ENCODE measurements around the gene CMTM8.

The CMTM8 gene

DNA sequence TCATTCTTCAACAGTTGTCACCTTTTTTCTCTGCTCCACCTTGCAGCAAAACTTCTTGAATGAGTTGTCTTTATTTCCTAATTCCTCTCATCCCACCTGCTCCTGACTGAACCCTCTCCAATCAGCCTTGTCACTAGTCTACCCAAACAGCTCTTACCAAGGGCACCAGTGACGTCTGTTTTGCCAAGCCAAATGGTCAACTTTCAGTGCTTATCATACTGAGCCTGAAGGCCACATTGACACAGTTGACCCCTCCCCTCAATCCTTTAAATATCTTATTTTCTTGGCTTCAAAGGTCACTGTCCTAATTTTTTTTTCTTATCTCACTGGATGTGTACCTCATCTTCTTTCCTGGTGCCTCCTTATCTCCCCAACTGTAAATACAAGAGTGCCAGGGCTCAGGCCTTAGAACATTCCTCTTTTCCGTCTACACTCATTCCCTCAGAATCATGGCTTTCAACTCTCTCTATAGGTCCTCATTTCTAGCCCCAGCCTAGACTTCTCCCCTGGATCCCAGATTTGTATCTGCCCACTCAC, 43.2 kb downstream of the CMTM8 start:
- no peak for DNase-seq

DNA sequence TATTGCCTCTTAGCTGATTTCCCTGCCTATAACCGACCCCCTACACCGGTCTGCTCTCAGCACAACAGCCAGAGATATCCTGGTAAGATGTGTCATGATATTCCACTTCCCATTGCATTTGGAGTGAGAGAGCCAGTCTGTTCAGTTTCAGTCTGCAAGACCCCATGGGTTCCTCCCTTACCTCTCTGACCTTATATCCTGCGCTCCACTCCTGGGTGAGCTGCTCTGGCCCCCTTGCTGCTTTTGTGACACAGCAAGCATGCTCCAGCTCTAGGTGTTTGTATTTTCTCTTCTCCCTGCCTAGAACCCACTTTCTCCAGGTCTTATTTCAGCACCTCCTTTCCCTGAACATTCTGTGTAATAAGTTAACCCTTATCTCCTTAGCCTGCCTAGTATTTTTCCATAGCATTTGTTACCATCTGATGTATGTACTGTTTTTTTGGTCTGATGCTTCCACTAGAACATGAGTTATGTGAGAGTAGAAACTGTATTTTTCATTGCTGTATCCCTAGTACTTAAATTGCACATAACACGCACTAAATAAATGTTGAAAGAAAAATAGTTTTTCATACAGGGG, 44.2 kb downstream of the CMTM8 start:
- DNase-seq, result no peak

DNA sequence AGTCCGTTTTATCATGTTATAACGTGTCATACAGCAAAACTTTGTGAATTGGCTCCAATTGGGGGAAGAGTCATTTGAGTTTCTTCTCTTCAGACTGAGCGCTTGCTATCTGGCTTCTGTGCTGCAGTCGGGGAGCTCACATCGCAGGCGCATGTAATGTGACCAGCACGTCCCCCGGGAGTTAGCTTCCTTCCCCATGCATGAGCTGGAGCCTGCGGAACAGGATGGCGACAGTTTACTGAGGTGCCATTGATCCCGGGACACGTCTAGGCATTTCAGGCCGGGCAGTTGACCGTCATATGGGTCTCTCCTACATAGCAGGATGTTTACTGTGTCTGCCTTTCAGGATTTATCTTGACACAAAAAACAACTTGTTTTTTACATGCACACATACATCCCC, 44.8 kb downstream of the CMTM8 start:
- no peak for DNase-seq

DNA sequence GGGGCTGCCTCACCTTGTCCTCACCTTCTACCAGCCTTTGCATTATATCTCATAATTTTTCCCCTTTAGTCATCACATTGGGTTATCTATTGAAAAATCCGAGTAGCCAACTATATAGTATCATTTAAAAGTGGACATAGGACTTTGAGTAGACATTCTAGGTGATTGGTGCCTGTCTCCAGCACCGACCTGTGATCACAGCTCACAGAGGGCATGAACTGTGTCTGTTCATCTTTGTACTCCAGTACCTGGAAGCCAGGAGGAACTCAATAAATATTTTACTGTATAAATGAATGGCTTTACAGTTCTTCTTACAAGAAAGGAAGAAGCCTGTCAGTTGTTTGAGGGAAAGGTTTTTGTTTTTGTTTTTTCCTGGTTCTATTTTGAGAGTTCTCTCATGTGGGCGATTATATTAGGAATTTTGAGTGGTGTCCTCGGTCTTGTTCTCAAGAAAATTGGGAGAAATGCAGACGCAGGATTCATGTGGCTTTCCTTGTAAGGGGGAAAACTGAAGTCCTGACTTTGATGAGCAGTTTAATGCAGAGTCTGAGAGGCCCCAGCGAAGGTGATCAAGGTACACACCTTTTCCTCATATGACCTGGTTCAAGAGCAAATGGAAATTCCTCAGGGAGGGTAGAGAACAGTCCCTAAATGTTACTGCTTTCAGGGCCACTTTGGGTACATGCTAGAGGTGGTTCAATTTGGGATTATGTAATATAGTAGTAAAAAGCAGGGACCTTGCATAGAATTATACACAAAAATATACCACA, 46.1 kb downstream of the CMTM8 start:
- DNase-seq, result no peak

DNA sequence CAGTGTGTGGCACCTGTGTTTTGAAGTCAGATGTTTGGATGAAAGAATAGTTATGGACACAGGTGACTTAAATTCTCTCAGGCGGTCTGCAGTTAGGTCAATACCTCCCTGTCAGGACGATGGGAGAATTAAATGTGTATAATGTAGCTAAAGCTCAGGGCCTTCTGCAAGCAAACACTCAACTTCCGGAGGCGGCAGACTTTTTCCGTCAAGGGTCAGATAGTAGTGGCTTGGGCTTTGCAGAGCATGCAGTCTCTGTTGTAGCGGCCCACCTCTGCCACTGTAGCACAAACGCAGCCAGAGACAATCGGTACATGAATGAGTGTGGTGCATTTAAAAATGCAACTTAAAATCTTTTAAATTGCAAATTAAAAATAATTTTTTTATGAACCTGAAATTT, 47.4 kb downstream of the CMTM8 start:
- peak; percentile 42 for DNase-seq

DNA sequence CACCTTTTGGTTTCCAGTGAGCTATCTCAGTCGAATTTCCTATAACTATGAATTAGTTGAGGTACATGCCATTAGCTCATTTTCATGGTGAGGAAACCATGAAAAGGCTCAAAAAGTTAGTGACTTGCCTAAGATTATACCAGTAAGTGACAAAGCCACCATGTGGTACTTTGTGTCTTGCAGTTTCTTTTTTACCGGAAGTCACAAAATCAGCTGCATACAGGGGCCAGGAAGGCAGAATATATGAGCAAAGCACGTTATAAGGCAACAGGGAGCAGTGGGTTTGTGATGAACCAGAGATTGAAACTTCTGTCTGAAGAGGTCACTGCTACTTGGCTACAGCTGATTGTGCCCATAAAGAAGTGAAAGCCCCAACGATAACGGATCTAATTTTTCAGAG, 50.3 kb downstream of the CMTM8 start:
- DNase-seq, result peak; percentile 44

DNA sequence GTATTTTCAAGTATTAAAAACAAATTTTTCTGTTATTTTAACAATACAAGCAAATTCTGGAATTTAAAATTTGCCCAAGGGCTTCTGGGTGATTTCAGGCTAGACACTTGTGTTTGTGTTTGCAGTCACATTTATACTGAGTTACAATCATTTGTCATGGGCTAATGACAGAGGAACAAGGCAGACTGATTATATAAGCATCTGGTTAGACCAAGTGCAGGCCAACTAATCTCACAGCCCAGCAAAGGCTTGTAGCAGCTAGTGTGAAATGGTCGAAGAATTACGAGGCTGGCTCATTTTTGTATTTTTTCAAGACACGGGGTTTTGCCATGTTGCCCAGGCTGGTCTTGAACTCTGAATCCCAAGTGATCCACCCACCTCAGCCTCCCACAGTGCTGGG, 52.1 kb downstream of the CMTM8 start:
- DNase-seq, result no peak

DNA sequence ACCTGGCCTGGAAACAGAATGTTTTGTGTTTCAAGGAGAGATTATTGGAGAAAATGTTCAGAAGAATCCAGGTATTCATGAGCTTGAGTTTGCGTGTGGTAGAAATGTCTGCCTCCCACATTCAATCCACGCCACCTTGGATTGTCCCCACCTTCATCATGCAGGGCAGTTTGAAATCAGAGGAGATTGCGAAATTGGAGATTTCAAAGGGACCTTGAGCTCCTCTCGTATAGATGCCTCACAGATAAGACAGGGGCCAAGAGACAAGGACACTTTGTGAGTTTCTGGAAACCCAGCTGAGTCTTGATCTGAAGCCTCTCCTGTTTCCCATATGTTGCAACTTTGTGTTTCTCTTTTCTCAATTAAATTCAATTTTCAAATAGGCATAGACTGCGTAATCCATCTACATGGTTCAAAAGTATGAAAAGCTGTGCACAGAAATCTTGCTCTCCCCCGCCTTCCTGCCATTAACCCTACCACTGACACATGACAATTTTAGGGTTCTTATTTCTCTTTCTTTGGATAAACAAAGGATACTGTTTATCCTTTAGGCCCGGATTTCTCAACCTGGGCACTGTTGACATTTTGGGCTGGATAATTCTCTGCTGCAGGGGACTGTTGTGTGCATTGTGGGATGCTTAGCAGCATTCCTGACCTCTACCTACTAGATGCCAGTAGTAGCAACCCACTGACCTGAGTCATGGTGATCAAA, 53.8 kb downstream of the CMTM8 start:
- DNase-seq, result no peak

DNA sequence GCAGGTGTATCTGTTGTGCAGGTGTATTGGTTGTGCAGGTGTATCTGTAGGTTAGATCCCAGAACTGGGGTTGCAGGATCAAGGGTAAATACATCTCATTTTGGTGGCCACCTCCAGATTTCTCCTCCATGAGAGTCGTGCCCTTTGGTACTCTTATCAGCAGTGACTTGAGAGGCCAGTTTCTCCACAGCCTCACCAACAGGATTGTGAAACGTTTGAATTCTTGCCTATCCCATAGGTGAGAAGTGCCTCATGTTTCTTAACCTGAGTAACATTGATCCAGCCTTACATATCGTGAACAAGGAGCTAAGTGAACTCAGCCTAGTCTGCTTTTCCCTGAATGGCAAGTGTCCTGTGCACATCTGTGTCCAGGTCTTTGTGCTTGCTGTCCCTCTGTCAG, 55.4 kb downstream of the CMTM8 start:
- DNase-seq, result no peak

DNA sequence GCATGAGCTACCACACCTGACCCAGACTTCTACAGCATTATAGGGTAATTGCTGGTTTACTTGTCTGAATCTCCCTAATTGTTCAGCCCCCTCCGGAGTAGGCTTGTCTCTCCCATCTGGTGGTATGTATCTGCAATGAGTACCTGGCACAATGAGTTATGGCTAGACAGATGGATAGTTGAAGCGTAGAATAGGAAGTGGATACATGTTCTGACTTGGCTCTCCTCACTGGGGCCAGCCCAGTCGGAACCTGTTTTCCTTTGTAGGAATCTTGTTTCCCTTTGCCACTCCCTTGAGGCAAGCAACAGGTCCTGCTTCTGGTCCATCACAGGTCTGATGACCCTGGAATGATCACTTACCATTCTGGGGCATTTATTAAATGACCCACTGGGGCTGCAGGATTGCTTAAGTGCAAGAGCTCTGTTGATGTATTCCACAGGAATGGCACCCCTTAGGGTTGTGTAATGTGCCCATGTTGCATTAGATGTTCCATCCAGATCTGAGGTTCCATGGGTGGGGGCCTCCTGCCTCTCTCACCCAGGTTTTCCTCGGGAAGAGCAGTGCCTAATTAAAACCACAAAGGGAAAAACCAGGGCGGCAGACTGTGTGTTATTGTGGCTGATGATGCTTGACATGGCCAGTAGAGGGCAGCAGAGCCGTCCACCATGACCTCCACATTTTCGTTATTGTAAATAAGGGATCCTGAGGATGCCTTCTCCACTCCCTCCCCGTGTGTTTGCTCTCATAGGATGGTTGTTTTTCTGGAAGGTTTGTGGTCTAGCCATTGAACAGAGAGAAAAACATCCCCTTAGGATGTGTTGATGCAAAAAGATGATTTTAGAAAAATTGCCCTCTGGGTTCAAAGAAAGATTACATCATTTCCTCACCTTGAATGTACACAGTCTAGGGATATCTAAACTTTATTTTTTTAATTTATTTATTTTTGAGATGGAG, 58.0 kb downstream of the CMTM8 start:
- DNase-seq, result peak; percentile 83

DNA sequence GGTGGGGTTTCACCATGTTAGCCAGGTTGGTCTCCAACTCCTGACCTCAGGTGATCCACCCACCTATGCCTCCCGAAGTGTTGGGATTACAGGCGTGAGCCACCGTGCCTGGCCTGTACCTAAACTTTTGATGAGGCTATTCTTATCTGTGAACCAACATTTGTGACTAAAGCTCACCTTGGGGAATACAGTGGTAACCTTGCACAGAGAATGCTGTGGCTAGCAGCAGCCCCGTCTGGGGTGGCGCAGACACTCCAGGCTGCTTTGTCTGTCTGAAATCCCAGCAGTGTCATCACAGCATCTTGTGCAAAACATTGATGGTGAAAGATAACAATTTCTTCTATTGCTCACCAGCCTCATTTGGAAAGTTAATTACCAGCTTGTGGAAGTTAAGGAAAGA, 58.9 kb downstream of the CMTM8 start:
- peak; percentile 82 for DNase-seq

DNA sequence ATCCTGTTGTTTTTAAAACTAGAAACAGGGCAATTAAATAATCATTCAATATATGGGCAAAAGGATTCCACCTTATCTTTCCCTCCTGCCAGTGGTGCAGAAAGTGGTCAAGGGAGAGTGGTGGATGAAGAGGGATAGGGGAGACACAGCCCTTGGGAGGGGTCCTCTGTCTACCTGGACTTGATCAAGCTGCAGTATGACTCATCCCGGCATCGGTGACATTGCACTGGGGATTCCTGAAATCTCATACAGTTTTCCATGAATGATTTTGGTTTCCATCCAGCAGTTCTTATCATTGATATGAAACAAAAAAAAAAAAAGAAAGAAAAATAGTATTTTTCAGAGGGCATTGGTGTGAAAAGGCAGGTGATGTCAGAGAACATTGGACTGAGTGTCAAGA, 62.9 kb downstream of the CMTM8 start:
- DNase-seq, result no peak

DNA sequence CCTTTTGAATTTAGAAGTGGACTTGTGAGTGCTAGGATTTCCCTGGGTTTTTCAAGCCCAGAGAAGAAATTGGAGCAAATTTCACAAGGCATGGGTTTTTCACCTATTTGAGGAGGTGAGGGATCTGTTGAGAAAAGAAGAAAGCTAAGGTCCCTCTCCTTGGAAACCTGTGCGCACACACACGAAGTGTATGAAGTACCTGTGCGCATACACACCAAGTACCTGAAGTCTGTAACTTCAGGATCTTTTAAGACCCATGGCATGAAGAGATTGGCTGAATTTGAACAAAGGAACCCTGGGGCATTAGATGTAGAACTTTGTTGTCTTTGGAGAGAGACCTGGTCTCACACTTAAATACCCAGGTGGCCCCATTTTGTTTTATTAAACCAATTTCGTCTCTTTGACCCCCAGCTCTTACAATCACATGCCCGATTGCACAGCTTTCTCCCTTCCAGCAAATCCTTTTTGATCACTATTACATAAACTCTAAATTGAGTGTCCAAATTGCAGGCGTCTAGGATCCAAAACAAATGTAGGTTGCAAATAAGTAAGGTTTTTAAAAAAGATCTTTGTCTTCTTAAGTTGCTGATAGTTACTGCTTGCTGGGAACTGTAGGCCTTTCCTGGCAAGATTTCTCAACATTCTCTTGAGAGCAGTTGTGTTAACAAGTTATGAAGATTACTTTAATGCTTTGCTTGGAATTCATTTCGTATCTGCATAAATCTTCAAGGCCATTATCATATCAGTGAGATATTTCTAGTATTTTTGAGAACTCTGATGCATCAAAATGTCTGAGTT, 64.3 kb downstream of the CMTM8 start:
- DNase-seq, result no peak

DNA sequence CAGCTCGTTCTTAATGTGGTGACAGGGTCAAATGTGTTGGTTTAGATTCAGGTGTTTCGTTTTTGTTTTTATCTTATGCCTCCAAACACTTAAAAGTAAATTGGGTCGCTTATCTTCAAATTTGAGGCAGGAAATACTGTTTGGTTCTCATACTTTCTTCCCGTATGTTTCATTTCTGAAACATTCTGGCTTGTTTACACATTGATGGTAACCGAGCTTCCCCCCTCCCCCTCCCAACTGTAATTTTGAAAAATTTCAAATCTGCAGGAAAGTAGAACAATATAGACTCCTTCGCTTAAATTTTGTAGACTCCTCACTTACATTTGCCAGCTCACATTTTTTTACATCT, 64.9 kb downstream of the CMTM8 start:
- DNase-seq, result peak; percentile 78

DNA sequence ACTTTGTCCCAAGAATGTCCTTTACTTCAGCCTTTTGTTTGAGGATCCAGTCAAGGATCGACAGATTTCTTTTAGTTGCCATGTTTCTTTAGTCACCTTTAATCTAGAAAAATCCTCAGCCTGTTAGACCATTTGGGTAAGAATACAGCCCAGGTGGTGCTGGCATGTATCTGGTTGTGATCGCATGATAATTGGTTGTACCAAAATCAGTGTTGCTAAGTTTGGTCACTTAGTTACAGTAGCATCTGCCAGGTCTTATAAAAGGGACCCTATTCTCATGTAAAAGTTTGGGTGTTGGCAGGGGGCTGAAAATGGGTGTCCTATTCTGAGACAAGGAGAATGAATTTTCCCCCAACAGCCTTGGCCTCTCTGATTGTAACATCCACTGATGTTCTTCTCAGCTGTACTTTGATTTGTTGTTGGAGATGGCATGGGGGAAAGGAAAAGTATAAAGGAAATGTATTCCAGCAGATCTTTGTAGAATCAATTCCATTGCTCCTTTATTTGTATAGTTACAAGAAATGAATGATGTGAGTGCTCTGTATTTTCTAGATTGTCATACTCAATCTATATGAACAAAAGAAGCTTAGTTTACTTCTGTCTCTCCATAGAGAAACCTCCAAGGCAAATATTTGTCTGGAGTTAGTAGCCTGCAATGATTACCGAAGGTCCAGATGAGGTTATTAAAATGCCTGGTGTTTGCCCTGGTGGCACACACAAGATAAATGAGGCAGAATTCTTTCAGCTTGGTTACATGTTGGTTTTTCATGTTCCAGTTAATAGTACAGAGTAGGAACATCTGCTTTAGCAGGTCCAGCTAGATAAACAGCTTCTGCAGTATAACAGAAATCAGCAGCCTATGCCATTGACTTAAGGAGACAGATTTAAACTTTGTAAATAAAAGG, 65.7 kb downstream of the CMTM8 start:
- DNase-seq, result no peak

DNA sequence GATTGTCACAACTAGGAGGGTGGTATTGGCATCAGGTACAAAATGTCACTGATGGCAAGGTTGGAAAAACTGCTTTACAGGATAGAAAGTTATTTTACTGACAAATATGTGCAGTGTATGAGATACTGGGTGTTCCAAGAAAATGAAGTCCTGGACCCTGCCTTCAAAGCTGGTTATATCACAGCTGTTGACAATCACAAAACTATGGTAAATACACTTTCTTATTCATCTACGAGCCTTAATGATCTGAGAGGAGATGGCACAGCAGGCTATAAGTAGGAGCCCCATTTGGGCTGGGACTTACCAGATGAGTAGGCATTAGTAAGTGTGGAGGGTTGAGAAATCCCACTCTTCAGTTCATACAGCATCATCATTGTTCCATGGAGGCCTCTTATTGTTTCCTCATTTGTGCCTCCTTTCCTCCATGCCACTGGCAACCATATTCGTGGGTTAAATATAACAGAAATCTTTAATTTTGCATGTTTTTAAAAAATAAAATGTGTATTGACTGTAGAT, 66.9 kb downstream of the CMTM8 start:
- DNase-seq, result no peak

DNA sequence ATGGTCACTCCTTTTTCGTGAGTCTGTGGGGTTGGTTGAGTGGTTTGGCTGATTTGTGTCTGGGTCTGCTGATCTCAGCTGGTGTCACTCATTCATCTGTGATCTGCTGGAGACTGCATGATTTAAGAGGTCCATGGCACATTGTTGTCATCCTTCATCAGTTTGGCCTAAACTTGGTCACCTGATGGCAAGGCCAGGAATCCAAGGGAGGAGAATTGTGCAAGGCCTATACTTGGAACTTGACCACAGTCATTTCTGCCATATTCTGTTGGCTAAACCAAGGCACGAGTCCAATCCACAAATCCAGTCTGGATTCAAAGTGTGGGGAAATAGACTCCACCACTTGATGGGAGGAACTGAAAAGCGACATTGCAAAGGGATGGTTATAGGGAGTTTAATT, 67.6 kb downstream of the CMTM8 start:
- DNase-seq, result no peak

DNA sequence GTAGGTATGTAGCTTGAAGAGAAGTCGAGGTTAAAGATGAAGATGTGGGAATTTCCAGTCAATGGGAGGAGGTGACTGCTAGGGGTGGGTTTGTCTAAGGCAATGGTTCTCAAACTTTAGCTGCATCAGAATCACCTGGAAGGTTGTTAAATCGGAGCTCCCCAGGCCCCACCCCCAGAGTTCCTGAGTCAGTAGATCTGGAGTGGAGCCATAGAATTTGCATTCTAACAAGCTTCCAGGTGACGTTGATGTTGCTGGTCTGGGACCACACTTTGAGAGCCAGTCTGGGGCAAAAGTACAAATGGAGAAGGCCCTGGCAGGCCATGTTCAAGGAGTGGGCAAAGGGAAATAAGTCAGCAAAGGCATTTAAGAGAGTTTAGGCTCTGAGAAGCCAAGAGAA, 69.1 kb downstream of the CMTM8 start:
- no peak for DNase-seq

DNA sequence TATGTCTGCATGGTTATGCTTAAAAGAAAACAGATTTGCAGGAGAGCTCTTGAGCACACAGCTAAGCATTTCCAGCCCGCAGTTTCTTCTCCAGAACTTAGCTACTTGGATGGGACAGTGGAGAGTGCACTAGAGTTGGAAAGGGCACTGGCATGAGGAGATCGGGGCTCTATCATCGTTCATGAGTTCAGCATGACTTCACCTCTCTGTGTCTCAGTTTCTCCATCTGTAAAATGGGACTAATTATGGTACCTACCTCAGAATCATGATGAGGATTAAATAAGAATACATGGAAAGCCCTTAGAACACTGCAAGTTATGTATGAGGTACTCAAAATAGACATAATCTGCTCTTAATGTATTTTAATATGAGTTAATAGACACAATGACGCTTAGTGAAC, 69.9 kb downstream of the CMTM8 start:
- DNase-seq, result no peak

DNA sequence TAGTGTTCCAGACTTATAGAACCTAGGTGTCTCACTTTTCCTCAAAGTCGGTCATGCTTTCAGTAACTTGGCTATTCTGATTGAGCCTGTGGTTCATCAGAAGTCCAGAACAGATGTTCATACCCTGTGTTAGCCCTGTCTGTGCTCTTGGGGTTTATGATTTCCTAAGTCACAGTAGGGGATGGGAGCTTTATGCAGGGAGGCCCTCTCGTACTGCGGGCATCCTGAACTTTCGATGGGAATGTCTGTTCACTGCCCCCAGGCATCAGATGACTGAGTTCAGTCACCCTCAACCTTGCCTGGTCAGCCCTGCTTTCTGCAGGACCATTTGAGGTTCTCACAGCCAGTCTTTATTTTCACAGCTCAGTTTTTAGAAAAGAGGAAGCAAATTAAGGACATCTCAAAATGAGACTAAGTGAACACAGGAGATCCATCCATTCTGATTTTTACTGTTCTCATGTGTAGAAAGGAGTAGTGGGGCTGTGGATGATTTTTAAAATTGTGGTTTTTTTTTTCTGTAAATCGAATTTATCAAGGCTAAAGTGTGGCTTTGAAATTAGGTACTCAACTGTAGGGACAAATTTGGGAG, 71.3 kb downstream of the CMTM8 start:
- DNase-seq, result no peak
